OCI-LY1 (cell line): ENCODE measurements around the gene CBR3.

Experiments
- CTCF ChIP-seq: fragments of 200-600 bp; sonication (generic), shearing (Covaris generic); IDR thresholded peaks from 2 replicates; pipeline ENCODE4 v1.5.1; 2017; ENCODE audit warnings: mild to moderate bottlenecking, antibody characterized with exemption, low read length, moderate library complexity, mixed read lengths
- EZH2 ChIP-seq: fragments of 200-600 bp; sonication (generic), shearing (Covaris generic); IDR thresholded peaks from 2 replicates; pipeline ENCODE4 v1.8.0; 2017; ENCODE audit warnings: borderline replicate concordance, mixed run types, mild to moderate bottlenecking, antibody characterized with exemption, low read length, moderate library complexity, mixed read lengths

- TF ChIP-seq EZH2 (no peak), CTCF (peak; percentile 34; the same call in 1 of the 2 replicates)
Measured at GRCh38 chr21:36188081-36188681, 53.3 kb downstream of the CBR3 start.
